GM23248 (cell line): ENCODE data around the gene PHACTR3. TPM values are rescaled to one million over a fixed set of nuclear protein-coding genes. Genes with fewer than 3 reads are reported as not detected.

ENCODE experiments used
- DNase-seq: peaks from one replicate; pipeline ENCODE4 v3.0.0-alpha.2; 2015
- H2AFZ ChIP-seq: fragments of 200-600 bp; sonication (generic); 2 replicates; pipeline ENCODE4 v1.6.1; 2016; ENCODE audit warnings: antibody characterized with exemption
- H3F3A ChIP-seq: fragments of 200-600 bp; sonication (generic); 2 replicates; pipeline ENCODE4 v1.6.1; 2016; ENCODE audit warnings: mild to moderate bottlenecking, antibody characterized with exemption, mixed run types; ENCODE audit not compliant: insufficient read depth
- H3K27ac ChIP-seq: fragments of 200-600 bp; sonication (generic); 2 replicates; pipeline ENCODE4 v1.5.1; 2016; ENCODE audit warnings: mild to moderate bottlenecking
- H3K27me3 ChIP-seq: fragments of 200-600 bp; sonication (generic); replicated peaks from 2 replicates; pipeline ENCODE4 v1.6.1; 2016; ENCODE audit warnings: mild to moderate bottlenecking; ENCODE audit not compliant: insufficient read depth
- H3K36me3 ChIP-seq: fragments of 200-600 bp; sonication (generic); 2 replicates; pipeline ENCODE4 v1.6.1; 2016; ENCODE audit warnings: low read depth, mild to moderate bottlenecking
- H3K4me1 ChIP-seq: fragments of 200-600 bp; sonication (generic); 2 replicates; pipeline ENCODE4 v1.6.1; 2016; ENCODE audit warnings: mild to moderate bottlenecking; ENCODE audit not compliant: insufficient read depth
- H3K4me2 ChIP-seq: fragments of 200-600 bp; sonication (generic); one replicate; pipeline ENCODE4 v1.6.1; 2016; ENCODE audit warnings: mild to moderate bottlenecking; ENCODE audit not compliant: unreplicated experiment
- H3K4me3 ChIP-seq: fragments of 200-600 bp; sonication (generic); 2 replicates; pipeline ENCODE4 v1.5.1; 2016; ENCODE audit warnings: mild to moderate bottlenecking
- H3K79me2 ChIP-seq: fragments of 200-600 bp; sonication (generic); 2 replicates; pipeline ENCODE4 v1.6.1; 2016; ENCODE audit warnings: mild to moderate bottlenecking; ENCODE audit not compliant: insufficient read depth
- H3K9ac ChIP-seq: fragments of 200-600 bp; sonication (generic); 2 replicates; pipeline ENCODE4 v1.6.1; 2016; ENCODE audit warnings: mild to moderate bottlenecking
- H3K9me2 ChIP-seq: fragments of 200-600 bp; sonication (generic); 2 replicates; pipeline ENCODE4 v1.6.1; 2016; ENCODE audit warnings: mixed run types, mild to moderate bottlenecking, moderate library complexity; ENCODE audit not compliant: insufficient read depth
- H3K9me3 ChIP-seq: fragments of 200-600 bp; sonication (generic); one replicate; pipeline ENCODE4 v1.6.1; 2017; ENCODE audit warnings: low read depth
- H4K20me1 ChIP-seq: fragments of 200-600 bp; sonication (generic); 2 replicates; pipeline ENCODE4 v1.6.0; 2016; ENCODE audit not compliant: insufficient read depth
- EZH2 ChIP-seq: fragments of 200-600 bp; sonication (generic); IDR thresholded peaks from 2 replicates; pipeline ENCODE4 v1.6.1; 2018; ENCODE audit warnings: antibody characterized with exemption, mild to moderate bottlenecking; ENCODE audit not compliant: insufficient read depth, poor library complexity, severe bottlenecking
- EZH2phosphoT487 ChIP-seq: fragments of 200-600 bp; sonication (generic); IDR thresholded peaks from 2 replicates; pipeline ENCODE4 v1.6.1; 2018; ENCODE audit warnings: antibody characterized with exemption, moderate library complexity, mild to moderate bottlenecking, low read depth; ENCODE audit not compliant: insufficient read depth
- WGBS, 2 experiments: methylation state at CpG; one replicate each; pipeline ENCODE4 v1.1.6; 2015 to 2017; ENCODE audit warnings: low lambda C conversion rate in 2 of 2, low coverage in 1 of 2; ENCODE audit errors: missing lambda C conversion rate in 2 of 2; 5-methylcytosine and 5-hydroxymethylcytosine counted together
- in situ Hi-C: fragments of 300-500 bp; cut with MboI; formaldehyde crosslinking; loops from 2 replicates; pipeline ENCODE4 v1.15.0; 2020
- polyA plus RNA-seq: library from polyadenylated mRNA; unstranded; fragments of >200 nt; fragmentation: Nextera tagmentation; extraction: Ambion mirVana; gene quantifications from 2 replicates; pipeline ENCODE4 v1.2.1, GENCODE V29; 2016
- total RNA-seq: library from RNA; depleted of rRNA; stranded (reverse); fragments of >200 nt; shearing (Covaris generic); gene quantifications from 2 replicates; pipeline ENCODE4 v1.2.3, GENCODE V29; 2014

The PHACTR3 gene
- total and polyA plus RNA-seq, 2 experiments from 2014 or later, result not detected

DNA sequence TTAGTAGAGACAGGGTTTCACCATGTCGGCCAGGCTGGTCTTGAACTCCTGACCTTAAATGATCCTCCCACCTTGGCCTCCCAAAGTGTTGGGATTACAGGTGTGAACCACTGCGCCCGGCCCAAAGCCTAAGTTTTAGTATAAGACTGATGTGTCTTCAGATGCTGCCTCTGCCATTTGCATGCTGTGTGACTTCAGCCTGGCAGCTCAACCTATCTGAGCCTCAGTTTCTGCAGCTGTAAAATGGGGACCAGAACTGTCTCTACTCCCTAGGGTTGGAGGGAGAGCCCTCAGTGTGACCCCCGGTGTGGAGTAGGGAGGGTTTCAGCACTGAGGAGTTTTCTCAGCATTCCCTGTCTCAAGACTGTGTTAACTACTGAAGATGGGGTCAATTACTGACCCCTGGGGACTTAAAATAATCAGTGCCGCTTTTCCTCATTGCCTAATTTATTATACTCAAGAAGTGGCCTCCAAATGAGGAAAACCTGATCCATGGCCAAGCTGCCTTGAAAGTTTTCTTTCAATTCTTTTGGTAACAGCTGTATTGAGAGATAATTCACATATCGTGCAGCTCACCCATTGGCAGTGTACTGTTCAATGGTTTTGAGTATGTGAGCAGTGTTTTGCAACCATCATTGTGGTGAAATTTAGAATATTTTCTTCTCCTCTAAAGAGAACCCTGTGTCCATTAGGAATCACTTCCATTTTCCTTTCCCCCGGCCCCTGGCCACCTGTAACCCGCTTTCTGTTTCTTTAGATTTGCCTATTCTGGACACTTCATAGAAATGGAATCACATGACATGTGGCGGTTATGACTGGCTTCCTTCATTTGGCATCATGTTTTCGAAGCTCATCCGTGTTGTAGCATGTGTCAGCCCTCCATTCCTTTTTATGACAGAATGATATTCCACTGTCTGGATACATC lies 64.8 kb downstream of the PHACTR3 start:
- no peaks in the 10 kb centered on the region for H3K79me2 ChIP-seq
- no peak overlapping the region for H3K27ac ChIP-seq
- DNase-seq, result no peak
- H3K4me2 ChIP-seq, result no peak overlapping the region
- H3K36me3 ChIP-seq, result no peaks in the 10 kb centered on the region
- in situ Hi-C loops, result no loop called here
- TF ChIP-seq EZH2phosphoT487 (no peak), EZH2 (no peak)
- H3F3A ChIP-seq, result no peaks in the 10 kb centered on the region
- no peaks in the 10 kb centered on the region for H3K9me3 ChIP-seq
- H3K4me1 ChIP-seq, result no peaks in the 10 kb centered on the region
- H3K9ac ChIP-seq, result no peak overlapping the region
- H3K27me3 ChIP-seq, result no peaks in the 10 kb centered on the region; the same call in 1 of the 2 replicates
- H2AFZ ChIP-seq, result no peak overlapping the region
- no peak overlapping the region for H3K4me3 ChIP-seq
- H4K20me1 ChIP-seq, result no peaks in the 10 kb centered on the region
- 49 to 53% methylated on average over 11 of the region's 11 CpGs for WGBS, 2 experiments
- H3K9me2 ChIP-seq, result no peaks in the 10 kb centered on the region

DNA sequence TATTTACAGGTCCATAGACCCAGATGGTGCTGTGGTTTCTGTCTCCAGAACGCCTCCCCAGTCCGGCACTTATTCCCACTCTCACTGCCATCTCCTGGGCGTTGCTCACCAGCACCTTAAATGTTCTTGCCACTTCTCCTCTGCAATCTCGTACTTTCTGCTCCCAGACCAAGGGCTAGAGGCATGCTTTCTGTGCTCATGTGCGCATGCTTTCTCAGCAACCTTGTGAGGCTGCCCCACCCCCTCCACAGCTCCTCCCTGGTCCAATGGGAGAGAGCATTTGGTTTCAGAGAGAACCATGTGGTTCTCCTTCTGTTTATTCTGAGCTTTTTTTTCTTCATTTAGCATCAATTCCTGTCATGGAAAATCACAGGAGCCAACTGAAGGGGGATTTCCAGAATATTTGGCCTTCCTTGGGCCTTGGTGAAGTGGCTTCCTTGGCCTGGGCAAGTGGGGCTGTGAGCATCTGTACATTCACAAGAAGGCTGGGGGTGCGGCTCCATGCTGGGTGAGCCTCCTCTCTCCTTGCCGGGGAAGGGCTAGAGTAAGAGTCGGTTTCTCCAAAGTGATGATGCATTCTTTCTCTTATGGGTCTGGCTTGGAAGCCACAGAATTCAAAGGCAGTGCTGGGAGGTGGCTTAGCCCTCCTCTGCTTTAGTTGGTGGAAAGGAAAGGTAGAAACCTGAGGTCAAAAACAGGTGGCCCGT lies 66.6 kb downstream of the PHACTR3 start:
- Histone ChIP-seq H3K9ac (no peak overlapping the region), H3K4me3 (no peak overlapping the region), H4K20me1 (no peaks in the 10 kb centered on the region), H3K4me1 (no peaks in the 10 kb centered on the region), H3K27ac (no peak overlapping the region), H3K4me2 (no peak overlapping the region), H3K79me2 (no peaks in the 10 kb centered on the region), H3K27me3 (no peaks in the 10 kb centered on the region), H3F3A (no peaks in the 10 kb centered on the region), H3K9me3 (no peaks in the 10 kb centered on the region), H2AFZ (no peak overlapping the region), H3K36me3 (no peaks in the 10 kb centered on the region), H3K9me2 (no peaks in the 10 kb centered on the region)
- TF ChIP-seq EZH2 (no peak), EZH2phosphoT487 (no peak)
- in situ Hi-C loops, result no loop called here
- 44 to 49% methylated on average over 9 of the region's 9 CpGs for WGBS, 2 experiments
- no peak for DNase-seq

DNA sequence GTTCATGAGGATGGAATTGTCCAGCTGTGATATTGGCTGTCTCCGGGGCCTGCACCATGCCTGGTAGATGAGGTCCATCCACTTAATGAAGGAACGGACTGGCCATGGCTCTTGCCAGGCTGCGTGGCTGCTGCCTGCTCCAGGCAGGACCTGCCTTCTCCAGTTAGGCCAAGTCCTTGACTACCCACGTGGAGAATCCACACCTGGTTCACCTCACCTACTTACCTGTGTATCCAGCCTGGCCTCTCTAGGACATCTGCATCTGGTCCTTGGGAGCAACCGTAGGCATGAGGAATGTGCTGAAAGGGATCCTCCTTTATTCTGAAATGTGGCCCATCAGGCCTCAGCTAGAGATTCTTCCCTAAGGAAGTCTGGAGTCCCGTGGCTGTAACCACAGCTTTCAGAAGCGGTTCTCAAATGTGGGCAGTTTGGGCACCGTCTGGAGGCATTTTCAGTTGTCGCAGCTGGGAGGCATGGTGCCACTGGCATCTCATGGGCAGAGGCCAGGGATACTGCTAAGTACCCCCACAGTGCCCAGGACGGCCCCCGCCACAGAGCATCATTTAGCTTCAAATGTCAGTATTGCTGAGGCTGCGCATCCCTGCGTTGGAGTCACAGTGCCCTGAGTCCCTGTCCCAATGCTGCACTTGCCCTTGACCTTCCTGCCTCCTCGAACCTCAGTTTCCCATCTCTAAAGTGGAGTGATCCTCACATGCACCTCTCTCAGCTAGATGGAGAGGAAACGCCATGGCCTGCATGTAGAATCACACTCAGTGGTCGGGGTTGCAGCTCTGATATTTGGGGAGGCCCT lies 67.5 kb downstream of the PHACTR3 start:
- Histone ChIP-seq H3K4me2 (no peak overlapping the region), H3F3A (no peaks in the 10 kb centered on the region), H3K4me3 (no peak overlapping the region), H3K4me1 (no peaks in the 10 kb centered on the region), H3K79me2 (no peaks in the 10 kb centered on the region), H4K20me1 (no peaks in the 10 kb centered on the region), H3K9me3 (no peaks in the 10 kb centered on the region), H3K36me3 (no peaks in the 10 kb centered on the region), H3K9me2 (no peaks in the 10 kb centered on the region), H3K27me3 (0 out of 2 replicates have a peak, but pooled peaks cover under 1% of the 10 kb centered on the region), H2AFZ (no peak overlapping the region), H3K27ac (no peak overlapping the region), H3K9ac (no peak overlapping the region)
- in situ Hi-C loops, result no loop called here
- no peak for DNase-seq
- WGBS, 2 experiments, result 49 to 54% methylated on average over 15 to 16 of the region's 16 CpGs
- TF ChIP-seq EZH2 (no peak), EZH2phosphoT487 (no peak)

DNA sequence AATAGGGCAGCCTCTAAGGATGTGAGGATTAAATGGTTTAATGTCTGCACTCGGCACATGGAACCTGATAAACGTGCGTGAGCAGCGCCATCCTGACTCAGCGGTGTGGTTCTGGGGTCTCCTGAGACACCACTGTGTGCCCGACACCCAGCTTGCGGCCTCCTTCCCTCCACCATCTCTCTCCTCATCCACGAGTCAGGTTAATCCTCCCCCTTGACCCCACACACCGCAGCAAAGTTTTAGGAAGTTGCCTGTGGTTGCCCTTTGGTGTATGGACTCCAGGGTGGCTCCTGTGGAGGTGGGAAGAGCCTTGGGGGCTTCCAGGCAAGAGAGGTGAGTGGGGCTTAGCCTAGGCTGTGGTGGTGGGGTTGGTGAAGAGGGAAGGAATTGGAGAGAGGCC lies 68.2 kb downstream of the PHACTR3 start:
- 56 to 63% methylated on average over 9 of the region's 9 CpGs for WGBS, 2 experiments
- Histone ChIP-seq H4K20me1 (no peaks in the 10 kb centered on the region), H3K4me3 (no peak overlapping the region), H3K79me2 (no peaks in the 10 kb centered on the region), H3K27ac (no peak overlapping the region), H3F3A (no peaks in the 10 kb centered on the region), H3K4me2 (no peak overlapping the region), H2AFZ (no peak overlapping the region), H3K9me3 (no peaks in the 10 kb centered on the region), H3K36me3 (no peaks in the 10 kb centered on the region), H3K9ac (no peak overlapping the region), H3K27me3 (peaks cover 7% of the 10 kb centered on the region; the same call in 1 of the 2 replicates), H3K9me2 (no peaks in the 10 kb centered on the region), H3K4me1 (no peaks in the 10 kb centered on the region)
- in situ Hi-C loops, result no loop called here
- TF ChIP-seq EZH2phosphoT487 (no peak), EZH2 (no peak)
- no peak for DNase-seq
